Fibroblast of lung (primary cell): ENCODE results near the gene ACVR2B. TPM values are rescaled to one million over a fixed set of nuclear protein-coding genes. Genes with fewer than 3 reads are reported as not detected.

Experiments used
- DNase-seq, 2 donors: peaks; one replicate each; pipeline versions ENCODE4 v3.0.0 to v3.0.0-alpha.2; 2010; ENCODE audit warnings: low read depth in 2 of 2
- H2AFZ ChIP-seq: 2 replicates; pipeline ENCODE4 v1.5.1; 2012; ENCODE audit warnings: low read length, control low read depth, inconsistent platforms
- H3K27ac ChIP-seq: 2 replicates; pipeline ENCODE4 v1.5.1; 2011; ENCODE audit warnings: low read length, control low read depth; ENCODE audit not compliant: insufficient read depth
- H3K27me3 ChIP-seq: 2 replicates; pipeline ENCODE4 v1.5.1; 2011; ENCODE audit warnings: mild to moderate bottlenecking, low read length; ENCODE audit not compliant: control insufficient read depth, insufficient read depth
- H3K36me3 ChIP-seq: 2 replicates; pipeline ENCODE4 v1.5.1; 2011; ENCODE audit warnings: low read length; ENCODE audit not compliant: control insufficient read depth, insufficient read depth
- H3K4me1 ChIP-seq: 2 replicates; pipeline ENCODE4 v1.5.1; 2011; ENCODE audit warnings: low read length; ENCODE audit not compliant: control insufficient read depth, insufficient read depth; ENCODE audit errors: extremely low read depth
- H3K4me2 ChIP-seq: 2 replicates; pipeline ENCODE4 v1.5.1; 2011; ENCODE audit warnings: low read length, control low read depth; ENCODE audit not compliant: insufficient read depth; ENCODE audit errors: extremely low read depth
- H3K4me3 ChIP-seq, 4 experiments: fragments of 200-600 bp in 1 of 4; sonication (generic) in 1 of 4; replicated peaks in 1 of 4; 2 replicates each; pipeline ENCODE4 v1.5.1; 2011 to 2016; ENCODE audit warnings: low read length in 4 of 4, low read depth in 3 of 4, mild to moderate bottlenecking in 3 of 4, control low read depth in 2 of 4, inconsistent platforms in 1 of 4, mixed read lengths in 1 of 4; ENCODE audit not compliant: insufficient read depth in 1 of 4; ENCODE audit errors: control extremely low read depth in 1 of 4
- H3K79me2 ChIP-seq: 2 replicates; pipeline ENCODE4 v1.5.1; 2012; ENCODE audit warnings: mild to moderate bottlenecking, low read length, inconsistent platforms; ENCODE audit not compliant: control insufficient read depth, insufficient read depth
- H3K9ac ChIP-seq: 2 replicates; pipeline ENCODE4 v1.5.1; 2011; ENCODE audit warnings: mild to moderate bottlenecking, low read length, control low read depth; ENCODE audit not compliant: insufficient read depth
- H3K9me3 ChIP-seq: 2 replicates; pipeline ENCODE4 v1.5.1; 2012; ENCODE audit warnings: low read depth, low read length; ENCODE audit not compliant: control insufficient read depth, insufficient read depth
- H4K20me1 ChIP-seq: 2 replicates; pipeline ENCODE4 v1.5.1; 2011; ENCODE audit warnings: low read length; ENCODE audit not compliant: control insufficient read depth, insufficient read depth; ENCODE audit errors: extremely low read depth
- CTCF ChIP-seq, 2 donors: IDR thresholded peaks in 1 of 2; conservative IDR thresholded peaks in 1 of 2; 1 replicate in 1 of 2; 2 replicates in 1 of 2; pipeline ENCODE4 v1.5.1; 2011 to 2012; ENCODE audit warnings: low read length in 2 of 2, control low read depth in 1 of 2, inconsistent platforms in 1 of 2, low read depth in 1 of 2, mild to moderate bottlenecking in 1 of 2
- EZH2 ChIP-seq: IDR thresholded peaks from 2 replicates; pipeline ENCODE4 v1.5.1; 2012; ENCODE audit warnings: low read length, control low read depth, mild to moderate bottlenecking; ENCODE audit errors: missing control alignments
- polyA plus RNA-seq, 2 donors: library from polyadenylated mRNA; depleted of rRNA in 1 of 2; stranded (reverse) in 1 of 2; unstranded in 1 of 2; fragments of >200 nt; gene quantifications; 2 replicates each; pipeline ENCODE4 v1.2.1, GENCODE V29; 2011 to 2012; ENCODE audit warnings: missing spikeins in 1 of 2
- total RNA-seq: library from RNA; depleted of rRNA; stranded (reverse); fragments of >200 nt; gene quantifications from 2 replicates; pipeline ENCODE4 v1.2.1, GENCODE V29; 2014

The ACVR2B gene
- total and polyA plus RNA-seq, 2 donors (not counting 1 experiment from before 2014, with no cell fraction given), result 0.60 to 2.6 TPM

DNA sequence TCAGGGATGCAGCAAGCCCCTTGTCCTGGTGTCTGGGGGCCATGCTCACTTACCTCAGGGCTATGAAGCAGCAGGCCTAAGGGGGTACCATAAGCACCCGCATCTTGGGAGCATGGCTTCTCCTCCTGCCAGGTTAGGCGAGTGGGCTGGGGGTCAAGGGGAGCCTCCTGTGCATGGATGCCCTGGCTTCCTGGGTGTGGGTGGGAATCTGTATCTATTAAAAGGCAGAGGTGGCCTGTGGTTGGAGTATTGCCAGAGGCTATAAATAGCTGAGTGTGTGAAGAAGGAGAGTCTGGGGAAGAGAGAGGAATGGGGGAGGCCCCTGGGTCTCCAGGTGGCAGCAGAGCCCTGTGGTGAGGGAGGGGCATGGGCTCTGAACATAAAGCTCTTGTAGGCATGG lies 19.5 kb downstream of the ACVR2B start:
- Histone ChIP-seq H3K27me3 (no peaks in the 10 kb centered on the region), H2AFZ (no peak overlapping the region), H3K79me2 (no peaks in the 10 kb centered on the region), H3K27ac (no peak overlapping the region), H3K4me3 (no peak overlapping the region), H3K36me3 (no peaks in the 10 kb centered on the region), H3K4me2 (no peak overlapping the region), H3K9me3 (no peaks in the 10 kb centered on the region), H3K9ac (no peak overlapping the region), H3K4me1 (no peaks in the 10 kb centered on the region), H4K20me1 (no peaks in the 10 kb centered on the region)
- no peak for TF ChIP-seq CTCF (conservative IDR thresholded peaks at IDR 0.05 in 1 of 2, IDR thresholded peaks at IDR 0.05 in 1 of 2; ENCODE audit: low read depth in 1 of 2, low read length in 2 of 2)
- TF ChIP-seq EZH2, result no peak
- no peak for DNase-seq

GRCh38 chr3:38474928-38475605 lies 21.4 kb downstream of the ACVR2B start:
- Histone ChIP-seq H3K9ac (no peak overlapping the region), H3K27ac (no peak overlapping the region), H3K4me1 (no peaks in the 10 kb centered on the region), H3K27me3 (no peaks in the 10 kb centered on the region), H3K36me3 (no peaks in the 10 kb centered on the region), H2AFZ (no peak overlapping the region), H4K20me1 (no peaks in the 10 kb centered on the region), H3K79me2 (no peaks in the 10 kb centered on the region), H3K4me2 (no peak overlapping the region), H3K4me3 (no peak overlapping the region), H3K9me3 (no peaks in the 10 kb centered on the region)
- TF ChIP-seq CTCF (conservative IDR thresholded peaks at IDR 0.05 in 1 of 2, IDR thresholded peaks at IDR 0.05 in 1 of 2; ENCODE audit: low read depth in 1 of 2, low read length in 2 of 2) (no peak), EZH2 (no peak)
- no peak for DNase-seq

- no peak overlapping the region for H3K9ac ChIP-seq
- H3K79me2 ChIP-seq, result no peaks in the 10 kb centered on the region
- no peak overlapping the region for H2AFZ ChIP-seq
- H3K4me2 ChIP-seq, result no peak overlapping the region
- no peaks in the 10 kb centered on the region for H3K4me1 ChIP-seq
- DNase-seq, result no peak
- no peak overlapping the region for H3K27ac ChIP-seq
- H3K9me3 ChIP-seq, result no peaks in the 10 kb centered on the region
- no peak for TF ChIP-seq EZH2
- no peak for TF ChIP-seq CTCF (conservative IDR thresholded peaks at IDR 0.05 in 1 of 2, IDR thresholded peaks at IDR 0.05 in 1 of 2; ENCODE audit: low read depth in 1 of 2, low read length in 2 of 2)
- no peaks in the 10 kb centered on the region for H3K27me3 ChIP-seq
- no peak overlapping the region for H3K4me3 ChIP-seq
- H4K20me1 ChIP-seq, result no peaks in the 10 kb centered on the region
- H3K36me3 ChIP-seq, result no peaks in the 10 kb centered on the region
These were observed 22.0 kb downstream of the ACVR2B start for GRCh38 chr3:38475716-38476115.
